ENCODE data around the gene ELAC2.
A peak's percentile ranks its signal among the peaks of the same experiment; 100 is the strongest.

Gene ELAC2

GRCh38 chr17:13016881-13017654 is 759 bp downstream of the ELAC2 start:
- DNase-seq, result no peak

GRCh38 chr17:13014801-13015200 is 3.0 kb downstream of the ELAC2 start:
- no peak for DNase-seq

GRCh38 chr17:13010959-13011358 is 6.9 kb downstream of the ELAC2 start:
- DNase-seq, result no peak

GRCh38 chr17:13008461-13008860 is 9.4 kb downstream of the ELAC2 start:
- DNase-seq, result no peak

GRCh38 chr17:13005530-13005929 is 12.3 kb downstream of the ELAC2 start:
- no peak for DNase-seq

GRCh38 chr17:13004336-13004735 is 13.5 kb downstream of the ELAC2 start:
- no peak for DNase-seq

- DNase-seq, result no peak
These were observed 13.9 kb downstream of the ELAC2 start for GRCh38 chr17:13003927-13004326.

- no peak for DNase-seq
These were observed 14.4 kb downstream of the ELAC2 start for GRCh38 chr17:13003454-13003851.

- peak; percentile 85 for DNase-seq
These were observed 14.9 kb downstream of the ELAC2 start for GRCh38 chr17:13002761-13003453.

- DNase-seq, result no peak
These were observed 15.7 kb downstream of the ELAC2 start for GRCh38 chr17:13001991-13002615.

GRCh38 chr17:13000561-13000960 is 17.3 kb downstream of the ELAC2 start:
- DNase-seq, result no peak

GRCh38 chr17:12998874-12999273 is 19.0 kb downstream of the ELAC2 start:
- DNase-seq, result no peak

- DNase-seq, result no peak
These were observed 19.4 kb downstream of the ELAC2 start for GRCh38 chr17:12998461-12998860.

- peak; percentile 42 for DNase-seq
These were observed 20.9 kb downstream of the ELAC2 start for GRCh38 chr17:12996941-12997340.

- no peak for DNase-seq
These were observed 21.5 kb downstream of the ELAC2 start for GRCh38 chr17:12996357-12996756.

- peak; percentile 51 for DNase-seq
These were observed 21.9 kb downstream of the ELAC2 start for GRCh38 chr17:12995896-12996295.

GRCh38 chr17:12995106-12995895 is 22.5 kb downstream of the ELAC2 start:
- peak; percentile 50 for DNase-seq

- DNase-seq, result peak; percentile 51
These were observed 23.3 kb downstream of the ELAC2 start for GRCh38 chr17:12994341-12995074.

GRCh38 chr17:12993631-12994030 is 24.2 kb downstream of the ELAC2 start:
- DNase-seq, result peak; percentile 53

GRCh38 chr17:12992676-12993075 is 25.2 kb downstream of the ELAC2 start:
- peak; percentile 49 for DNase-seq

GRCh38 chr17:12990926-12991325 is 26.9 kb downstream of the ELAC2 start:
- DNase-seq, result no peak

GRCh38 chr17:12990041-12990808 is 27.6 kb downstream of the ELAC2 start:
- no peak for DNase-seq

Data from islet precursor cell (in vitro differentiated cells).